Peyer's patch (tissue), 4 donors: ENCODE measurements around the gene DDX10. TPM values are rescaled to one million over a fixed set of nuclear protein-coding genes. Genes with fewer than 3 reads are reported as not detected.

Experiments
- DNase-seq, 3 donors: peaks; one replicate each; pipeline ENCODE4 v3.0.0-alpha.2; 2017 to 2019
- H3K27ac ChIP-seq, 4 donors: fragments of 200-600 bp; sonication (generic); one replicate each; pipeline ENCODE4 v1.5.1; 2016 to 2019
- H3K27me3 ChIP-seq, 2 donors: fragments of 200-600 bp; sonication (generic); one replicate each; pipeline ENCODE4 v1.5.1; 2019
- H3K36me3 ChIP-seq, 3 donors: fragments of 200-600 bp; sonication (generic); one replicate each; pipeline ENCODE4 v1.5.1; 2016 to 2019
- H3K4me1 ChIP-seq, 4 donors: fragments of 200-600 bp; sonication (generic); one replicate each; pipeline ENCODE4 v1.5.1; 2016 to 2019
- H3K4me3 ChIP-seq, 4 donors: fragments of 200-600 bp; sonication (generic); 1 replicate in 3 of 4; 2 replicates in 1 of 4; pipeline ENCODE4 v1.5.1; 2016 to 2019; ENCODE audit warnings: mild to moderate bottlenecking in 1 of 4
- H3K9me3 ChIP-seq, 4 donors: fragments of 200-600 bp; sonication (generic); one replicate each; pipeline ENCODE4 v1.5.1; 2016 to 2019; ENCODE audit warnings: mild to moderate bottlenecking in 1 of 4
- CTCF ChIP-seq, 6 experiments: fragments of 450-650 bp in 4 of 6; fragments of 200-600 bp in 2 of 6; sonication (generic) in 1 of 6; IDR thresholded peaks; one replicate each; pipeline ENCODE4 v1.5.1; 2017 to 2019; ENCODE audit warnings: antibody characterized with exemption in 6 of 6, mild to moderate bottlenecking in 3 of 6, moderate library complexity in 1 of 6
- POLR2A ChIP-seq, 2 donors: fragments of 450-650 bp; IDR thresholded peaks; one replicate each; pipeline ENCODE4 v1.5.1; 2017; ENCODE audit warnings: antibody characterized with exemption in 2 of 2, mild to moderate bottlenecking in 2 of 2, moderate library complexity in 2 of 2
- total RNA-seq, 4 donors: library from RNA; depleted of rRNA; stranded (reverse); fragments of >200 nt; gene quantifications; one replicate each; pipeline ENCODE4 v1.1.0, GENCODE V29; 2016

DDX10 gene
- total RNA-seq, 4 donors from 2014 or later = 3.9 to 38.0 (median 16.5) TPM

DNA sequence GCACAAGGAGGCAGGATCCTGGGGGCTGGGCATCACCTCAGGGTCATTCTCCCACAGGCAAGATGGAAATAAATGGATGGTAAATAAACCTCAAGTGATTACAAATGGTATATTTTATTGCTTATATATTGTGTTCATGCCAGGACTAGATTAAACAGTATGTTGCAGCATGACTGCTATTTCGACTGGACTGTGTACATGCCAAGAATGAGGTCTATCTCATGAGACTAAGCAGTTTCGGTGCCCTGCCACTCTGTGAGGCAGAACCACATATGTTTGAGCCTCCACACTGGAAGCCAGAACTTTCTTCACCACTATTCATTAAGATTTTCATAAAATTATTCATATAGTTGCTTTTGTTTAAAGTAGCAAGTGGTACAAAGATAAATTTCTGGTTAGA lies 140.2 kb downstream of the DDX10 start:
- no peaks in the 10 kb centered on the region for H3K27me3 ChIP-seq
- TF ChIP-seq CTCF (IDR thresholded peaks at IDR 0.05) = no peak
- no peak for TF ChIP-seq POLR2A (IDR thresholded peaks at IDR 0.05)
- no peaks in the 10 kb centered on the region for H3K9me3 ChIP-seq
- H3K4me3 ChIP-seq = no peak overlapping the region
- H3K36me3 ChIP-seq = no peaks in the 10 kb centered on the region
- H3K27ac ChIP-seq = no peak overlapping the region
- no peak for DNase-seq
- no peaks in the 10 kb centered on the region for H3K4me1 ChIP-seq

GRCh38 chr11:108807262-108807661 lies 142.4 kb downstream of the DDX10 start:
- no peak overlapping the region for H3K27ac ChIP-seq
- no peak for TF ChIP-seq CTCF (IDR thresholded peaks at IDR 0.05)
- no peak for TF ChIP-seq POLR2A (IDR thresholded peaks at IDR 0.05)
- H3K4me1 ChIP-seq = no peaks in the 10 kb centered on the region
- H3K36me3 ChIP-seq = no peaks in the 10 kb centered on the region
- no peak overlapping the region for H3K4me3 ChIP-seq
- H3K9me3 ChIP-seq = no peaks in the 10 kb centered on the region
- DNase-seq = no peak
- no peaks in the 10 kb centered on the region for H3K27me3 ChIP-seq

GRCh38 chr11:108813086-108813485 lies 148.2 kb downstream of the DDX10 start:
- H3K27me3 ChIP-seq = no peaks in the 10 kb centered on the region
- H3K9me3 ChIP-seq = no peaks in the 10 kb centered on the region
- no peak overlapping the region for H3K4me3 ChIP-seq
- no peaks in the 10 kb centered on the region for H3K36me3 ChIP-seq
- no peak overlapping the region for H3K27ac ChIP-seq
- H3K4me1 ChIP-seq = no peaks in the 10 kb centered on the region
- DNase-seq = no peak
- TF ChIP-seq CTCF (IDR thresholded peaks at IDR 0.05) = no peak
- TF ChIP-seq POLR2A (IDR thresholded peaks at IDR 0.05) = no peak

DNA sequence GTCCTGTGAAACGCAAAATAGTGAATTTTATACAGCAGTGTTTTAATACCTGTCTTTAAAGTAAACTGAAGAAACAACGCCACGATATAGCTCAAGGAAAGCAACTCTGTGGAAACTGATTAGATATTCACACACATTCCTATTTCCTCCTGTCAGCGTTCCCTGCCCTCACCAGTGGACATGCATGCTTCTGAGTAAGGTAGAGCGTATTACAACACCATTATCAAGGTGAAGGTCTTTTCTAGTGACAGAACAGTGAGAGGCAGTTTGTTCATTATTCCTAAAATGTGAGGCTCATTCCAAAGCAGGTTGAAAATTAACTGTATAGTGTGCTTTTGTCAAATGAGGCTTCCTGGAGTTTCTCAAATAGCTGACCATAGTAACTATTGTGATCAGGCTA lies 153.1 kb downstream of the DDX10 start:
- no peaks in the 10 kb centered on the region for H3K9me3 ChIP-seq
- H3K4me1 ChIP-seq = no peaks in the 10 kb centered on the region
- no peak overlapping the region for H3K27ac ChIP-seq
- no peaks in the 10 kb centered on the region for H3K27me3 ChIP-seq
- DNase-seq = no peak
- TF ChIP-seq POLR2A (IDR thresholded peaks at IDR 0.05) = no peak
- TF ChIP-seq CTCF (IDR thresholded peaks at IDR 0.05) = no peak
- no peak overlapping the region for H3K4me3 ChIP-seq
- no peaks in the 10 kb centered on the region for H3K36me3 ChIP-seq

DNA sequence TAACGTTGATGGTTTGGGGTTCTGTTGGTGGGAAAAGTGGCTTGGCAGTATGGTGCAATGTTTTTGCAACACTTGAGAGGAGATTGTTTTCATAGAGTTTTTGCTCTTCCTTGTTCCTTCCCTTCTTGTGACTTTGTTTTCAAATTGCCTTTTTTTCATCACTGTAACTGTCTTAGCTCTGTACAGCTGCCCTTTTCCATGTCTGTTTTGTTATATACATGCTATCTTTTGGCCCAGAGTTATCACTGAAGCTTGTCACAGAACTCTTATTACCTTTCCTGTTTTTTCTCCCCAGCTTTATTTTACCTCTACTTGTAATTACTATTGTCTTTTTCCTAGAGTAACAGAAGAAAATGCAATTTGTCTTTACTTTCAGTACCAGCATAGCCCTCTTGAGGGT lies 154.1 kb downstream of the DDX10 start:
- DNase-seq = no peak
- H3K9me3 ChIP-seq = no peaks in the 10 kb centered on the region

More for the DNA sequence above, 154.1 kb downstream of the DDX10 start:
- no peak overlapping the region for H3K4me3 ChIP-seq
- H3K36me3 ChIP-seq = no peaks in the 10 kb centered on the region
- no peak overlapping the region for H3K27ac ChIP-seq
- no peaks in the 10 kb centered on the region for H3K27me3 ChIP-seq
- TF ChIP-seq CTCF (IDR thresholded peaks at IDR 0.05) = no peak
- TF ChIP-seq POLR2A (IDR thresholded peaks at IDR 0.05) = no peak
- no peaks in the 10 kb centered on the region for H3K4me1 ChIP-seq
